Loucy (cell line): ENCODE results near the gene OXA1L.

Experiments used
- H2AFZ ChIP-seq: fragments of 200-600 bp; sonication (generic); 2 replicates; pipeline ENCODE4 v1.6.0; 2016; ENCODE audit warnings: antibody characterized with exemption, mild to moderate bottlenecking, low read length, moderate library complexity
- H3F3A ChIP-seq: fragments of 200-600 bp; 2 replicates; pipeline ENCODE4 v1.6.0; 2016; ENCODE audit warnings: antibody characterized with exemption, low read depth, mild to moderate bottlenecking
- H3K27me3 ChIP-seq: fragments of 200-600 bp; sonication (generic); 2 replicates; pipeline ENCODE4 v1.6.1; 2014; ENCODE audit warnings: low read length, mild to moderate bottlenecking; ENCODE audit not compliant: insufficient read depth, poor library complexity, severe bottlenecking
- H3K36me3 ChIP-seq: fragments of 200-600 bp; sonication (generic); 2 replicates; pipeline ENCODE4 v1.6.1; 2016; ENCODE audit warnings: low read length; ENCODE audit not compliant: insufficient read depth
- H3K4me1 ChIP-seq: fragments of 200-600 bp; sonication (generic); 2 replicates; pipeline ENCODE4 v1.5.1; 2014; ENCODE audit warnings: low read length, mild to moderate bottlenecking; ENCODE audit not compliant: insufficient read depth, poor library complexity, severe bottlenecking
- H3K4me2 ChIP-seq: fragments of 200-600 bp; sonication (generic); 2 replicates; pipeline ENCODE4 v1.6.0; 2014; ENCODE audit warnings: antibody characterized with exemption, low read length, low read depth, mild to moderate bottlenecking; ENCODE audit not compliant: poor library complexity, severe bottlenecking
- H3K4me3 ChIP-seq: fragments of 200-600 bp; sonication (generic); 2 replicates; pipeline ENCODE4 v1.5.1; 2014; ENCODE audit warnings: low read length, mild to moderate bottlenecking, mixed read lengths; ENCODE audit not compliant: poor library complexity, severe bottlenecking
- H3K79me2 ChIP-seq: fragments of 200-600 bp; sonication (generic); 2 replicates; pipeline ENCODE4 v1.6.1; 2014; ENCODE audit warnings: low read length; ENCODE audit not compliant: insufficient read depth
- H3K9ac ChIP-seq: fragments of 200-600 bp; sonication (generic); 2 replicates; pipeline ENCODE4 v1.6.0; 2014; ENCODE audit warnings: mild to moderate bottlenecking, low read depth, low read length, moderate library complexity; ENCODE audit not compliant: poor library complexity, severe bottlenecking
- H3K9me2 ChIP-seq: fragments of 200-600 bp; sonication (generic); replicated peaks from 2 replicates; pipeline ENCODE4 v1.6.1; 2016; ENCODE audit warnings: low read depth, low read length, mixed read lengths
- H3K9me3 ChIP-seq: fragments of 200-600 bp; sonication (generic); 2 replicates; pipeline ENCODE4 v1.6.1; 2014; ENCODE audit warnings: mild to moderate bottlenecking, antibody characterized with exemption, low read length, low read depth; ENCODE audit not compliant: insufficient read depth
- H4K20me1 ChIP-seq: fragments of 200-600 bp; sonication (generic); 2 replicates; pipeline ENCODE4 v1.6.0; 2014; ENCODE audit warnings: antibody characterized with exemption, low read length, mild to moderate bottlenecking; ENCODE audit not compliant: insufficient read depth, poor library complexity, severe bottlenecking
- CTCF ChIP-seq: fragments of 200-600 bp; sonication (generic); conservative IDR thresholded peaks from 2 replicates; pipeline ENCODE4 v1.5.1; 2014; ENCODE audit warnings: mild to moderate bottlenecking, antibody characterized with exemption, low read length
- EZH2phosphoT487 ChIP-seq: fragments of 200-600 bp; IDR thresholded peaks from 2 replicates; pipeline ENCODE4 v1.6.1; 2018; ENCODE audit warnings: antibody characterized with exemption, mild to moderate bottlenecking, moderate library complexity, borderline replicate concordance

Gene OXA1L

GRCh38 chr14:22767323-22767589, 768 bp downstream of the OXA1L start:
- Histone ChIP-seq H3K36me3 (peaks cover 28% of the 10 kb centered on the region; the same call in 1 of the 2 replicates), H3F3A (no peaks in the 10 kb centered on the region), H3K4me1 (peaks cover 21% of the 10 kb centered on the region), H3K9me2 (no peaks in the 10 kb centered on the region), H3K9ac (peak overlapping the region; percentile 87), H3K27me3 (no peaks in the 10 kb centered on the region), H3K79me2 (peaks cover 26% of the 10 kb centered on the region), H4K20me1 (no peaks in the 10 kb centered on the region), H3K9me3 (no peaks in the 10 kb centered on the region), H3K4me3 (peak overlapping the region; percentile 77), H3K4me2 (peak overlapping the region; percentile 75), H2AFZ (no peak overlapping the region; the same call in 1 of the 2 replicates)
- no peak for TF ChIP-seq CTCF
- TF ChIP-seq EZH2phosphoT487, result no peak

GRCh38 chr14:22768947-22769346, 2.5 kb downstream of the OXA1L start:
- H3K4me1 ChIP-seq, result peaks cover 21% of the 10 kb centered on the region
- H3K9ac ChIP-seq, result no peak overlapping the region
- no peak overlapping the region for H2AFZ ChIP-seq
- H3K9me3 ChIP-seq, result no peaks in the 10 kb centered on the region
- no peaks in the 10 kb centered on the region for H3K9me2 ChIP-seq
- H3K36me3 ChIP-seq, result peaks cover 28% of the 10 kb centered on the region; the same call in 1 of the 2 replicates
- H3F3A ChIP-seq, result no peaks in the 10 kb centered on the region
- no peaks in the 10 kb centered on the region for H3K27me3 ChIP-seq
- H3K4me2 ChIP-seq, result no peak overlapping the region
- H3K79me2 ChIP-seq, result peaks cover 26% of the 10 kb centered on the region
- no peak overlapping the region for H3K4me3 ChIP-seq
- no peaks in the 10 kb centered on the region for H4K20me1 ChIP-seq
- TF ChIP-seq EZH2phosphoT487, result no peak
- no peak for TF ChIP-seq CTCF

GRCh38 chr14:22769369-22769768, 2.9 kb downstream of the OXA1L start:
- H3K4me1 ChIP-seq, result peaks cover 21% of the 10 kb centered on the region
- peaks cover 28% of the 10 kb centered on the region; the same call in 1 of the 2 replicates for H3K36me3 ChIP-seq
- H4K20me1 ChIP-seq, result no peaks in the 10 kb centered on the region
- H3K9me3 ChIP-seq, result no peaks in the 10 kb centered on the region
- H3K9me2 ChIP-seq, result no peaks in the 10 kb centered on the region
- no peaks in the 10 kb centered on the region for H3K27me3 ChIP-seq
- no peaks in the 10 kb centered on the region for H3F3A ChIP-seq
- no peak for TF ChIP-seq EZH2phosphoT487
- no peak for TF ChIP-seq CTCF
- H3K9ac ChIP-seq, result no peak overlapping the region
- H3K79me2 ChIP-seq, result peaks cover 26% of the 10 kb centered on the region
- no peak overlapping the region for H3K4me2 ChIP-seq
- no peak overlapping the region for H3K4me3 ChIP-seq
- no peak overlapping the region for H2AFZ ChIP-seq
